GM23248 (cell line): ENCODE results near the gene RAD51B. TPM values are rescaled to one million over a fixed set of nuclear protein-coding genes. Genes with fewer than 3 reads are reported as not detected.
A peak's percentile ranks its signal among the peaks of the same experiment; 100 is the strongest.

Source experiments
- DNase-seq: peaks from one replicate; pipeline ENCODE4 v3.0.0-alpha.2; 2015
- H2AFZ ChIP-seq: fragments of 200-600 bp; sonication (generic); 2 replicates; pipeline ENCODE4 v1.6.1; 2016; ENCODE audit warnings: antibody characterized with exemption
- H3F3A ChIP-seq: fragments of 200-600 bp; sonication (generic); 2 replicates; pipeline ENCODE4 v1.6.1; 2016; ENCODE audit warnings: mild to moderate bottlenecking, antibody characterized with exemption, mixed run types; ENCODE audit not compliant: insufficient read depth
- H3K27ac ChIP-seq: fragments of 200-600 bp; sonication (generic); 2 replicates; pipeline ENCODE4 v1.5.1; 2016; ENCODE audit warnings: mild to moderate bottlenecking
- H3K27me3 ChIP-seq: fragments of 200-600 bp; sonication (generic); replicated peaks from 2 replicates; pipeline ENCODE4 v1.6.1; 2016; ENCODE audit warnings: mild to moderate bottlenecking; ENCODE audit not compliant: insufficient read depth
- H3K36me3 ChIP-seq: fragments of 200-600 bp; sonication (generic); 2 replicates; pipeline ENCODE4 v1.6.1; 2016; ENCODE audit warnings: low read depth, mild to moderate bottlenecking
- H3K4me1 ChIP-seq: fragments of 200-600 bp; sonication (generic); 2 replicates; pipeline ENCODE4 v1.6.1; 2016; ENCODE audit warnings: mild to moderate bottlenecking; ENCODE audit not compliant: insufficient read depth
- H3K4me2 ChIP-seq: fragments of 200-600 bp; sonication (generic); one replicate; pipeline ENCODE4 v1.6.1; 2016; ENCODE audit warnings: mild to moderate bottlenecking; ENCODE audit not compliant: unreplicated experiment
- H3K4me3 ChIP-seq: fragments of 200-600 bp; sonication (generic); 2 replicates; pipeline ENCODE4 v1.5.1; 2016; ENCODE audit warnings: mild to moderate bottlenecking
- H3K79me2 ChIP-seq: fragments of 200-600 bp; sonication (generic); 2 replicates; pipeline ENCODE4 v1.6.1; 2016; ENCODE audit warnings: mild to moderate bottlenecking; ENCODE audit not compliant: insufficient read depth
- H3K9ac ChIP-seq: fragments of 200-600 bp; sonication (generic); 2 replicates; pipeline ENCODE4 v1.6.1; 2016; ENCODE audit warnings: mild to moderate bottlenecking
- H3K9me2 ChIP-seq: fragments of 200-600 bp; sonication (generic); 2 replicates; pipeline ENCODE4 v1.6.1; 2016; ENCODE audit warnings: mixed run types, mild to moderate bottlenecking, moderate library complexity; ENCODE audit not compliant: insufficient read depth
- H3K9me3 ChIP-seq: fragments of 200-600 bp; sonication (generic); one replicate; pipeline ENCODE4 v1.6.1; 2017; ENCODE audit warnings: low read depth
- H4K20me1 ChIP-seq: fragments of 200-600 bp; sonication (generic); 2 replicates; pipeline ENCODE4 v1.6.0; 2016; ENCODE audit not compliant: insufficient read depth
- EZH2 ChIP-seq: fragments of 200-600 bp; sonication (generic); IDR thresholded peaks from 2 replicates; pipeline ENCODE4 v1.6.1; 2018; ENCODE audit warnings: antibody characterized with exemption, mild to moderate bottlenecking; ENCODE audit not compliant: insufficient read depth, poor library complexity, severe bottlenecking
- EZH2phosphoT487 ChIP-seq: fragments of 200-600 bp; sonication (generic); IDR thresholded peaks from 2 replicates; pipeline ENCODE4 v1.6.1; 2018; ENCODE audit warnings: antibody characterized with exemption, moderate library complexity, mild to moderate bottlenecking, low read depth; ENCODE audit not compliant: insufficient read depth
- WGBS, 2 experiments: methylation state at CpG; one replicate each; pipeline ENCODE4 v1.1.6; 2015 to 2017; ENCODE audit warnings: low lambda C conversion rate in 2 of 2, low coverage in 1 of 2; ENCODE audit errors: missing lambda C conversion rate in 2 of 2; 5-methylcytosine and 5-hydroxymethylcytosine counted together
- in situ Hi-C: fragments of 300-500 bp; cut with MboI; formaldehyde crosslinking; loops from 2 replicates; pipeline ENCODE4 v1.15.0; 2020
- polyA plus RNA-seq: library from polyadenylated mRNA; unstranded; fragments of >200 nt; fragmentation: Nextera tagmentation; extraction: Ambion mirVana; gene quantifications from 2 replicates; pipeline ENCODE4 v1.2.1, GENCODE V29; 2016
- total RNA-seq: library from RNA; depleted of rRNA; stranded (reverse); fragments of >200 nt; shearing (Covaris generic); gene quantifications from 2 replicates; pipeline ENCODE4 v1.2.3, GENCODE V29; 2014

Gene RAD51B
- total and polyA plus RNA-seq, 2 experiments from 2014 or later, result 4.0 to 8.8 TPM

- Histone ChIP-seq H2AFZ (no peak overlapping the region; the same call in 1 of the 2 replicates), H3K4me1 (peaks cover 31% of the 10 kb centered on the region), H4K20me1 (no peaks in the 10 kb centered on the region), H3K4me2 (no peak overlapping the region), H3K9me3 (no peaks in the 10 kb centered on the region), H3K4me3 (no peak overlapping the region), H3K27ac (no peak overlapping the region), H3F3A (peaks cover 25% of the 10 kb centered on the region), H3K9me2 (no peaks in the 10 kb centered on the region), H3K36me3 (no peaks in the 10 kb centered on the region), H3K9ac (no peak overlapping the region), H3K27me3 (no peaks in the 10 kb centered on the region), H3K79me2 (no peaks in the 10 kb centered on the region)
- WGBS, 2 experiments, result 60 to 67% methylated on average over 7 of the region's 7 CpGs
- no peak for TF ChIP-seq EZH2phosphoT487
- no peak for TF ChIP-seq EZH2
- in situ Hi-C loops, result loop anchor here (10.0 kb wide), 2 partner anchors 301 to 579 kb away; no protein-coding TSS in a partner anchor
- DNase-seq, result peak; percentile 52
These were observed 425.8 kb downstream of the RAD51B start for GRCh38 chr14:68245146-68246073.

GRCh38 chr14:68246074-68246785 is 426.7 kb downstream of the RAD51B start:
- no peak overlapping the region for H3K27ac ChIP-seq

GRCh38 chr14:68246786-68247105 is 427.2 kb downstream of the RAD51B start:
- in situ Hi-C loops, result loop anchor here (10.0 kb wide), 2 partner anchors 302 to 578 kb away; no protein-coding TSS in a partner anchor
- H3K79me2 ChIP-seq, result no peaks in the 10 kb centered on the region

More at GRCh38 chr14:68246074-68246785, 426.7 kb downstream of the RAD51B start:
- DNase-seq, result no peak
- no peak overlapping the region for H3K9ac ChIP-seq
- H3K36me3 ChIP-seq, result no peaks in the 10 kb centered on the region
- H3K4me2 ChIP-seq, result no peak overlapping the region
- in situ Hi-C loops, result loop anchor here (10.0 kb wide), 2 partner anchors 301 to 579 kb away; no protein-coding TSS in a partner anchor
- H3K9me3 ChIP-seq, result no peaks in the 10 kb centered on the region
- WGBS, 2 experiments, result 82 to 85% methylated on average over 3 of the region's 3 CpGs
- peaks cover 30% of the 10 kb centered on the region for H3F3A ChIP-seq
- no peaks in the 10 kb centered on the region for H3K9me2 ChIP-seq
- H3K4me3 ChIP-seq, result no peak overlapping the region
- no peaks in the 10 kb centered on the region for H3K27me3 ChIP-seq
- no peaks in the 10 kb centered on the region for H4K20me1 ChIP-seq
- no peak overlapping the region; the same call in 1 of the 2 replicates for H2AFZ ChIP-seq
- TF ChIP-seq EZH2 (no peak), EZH2phosphoT487 (no peak)
- peaks cover 39% of the 10 kb centered on the region for H3K4me1 ChIP-seq
- no peaks in the 10 kb centered on the region for H3K79me2 ChIP-seq

DNA sequence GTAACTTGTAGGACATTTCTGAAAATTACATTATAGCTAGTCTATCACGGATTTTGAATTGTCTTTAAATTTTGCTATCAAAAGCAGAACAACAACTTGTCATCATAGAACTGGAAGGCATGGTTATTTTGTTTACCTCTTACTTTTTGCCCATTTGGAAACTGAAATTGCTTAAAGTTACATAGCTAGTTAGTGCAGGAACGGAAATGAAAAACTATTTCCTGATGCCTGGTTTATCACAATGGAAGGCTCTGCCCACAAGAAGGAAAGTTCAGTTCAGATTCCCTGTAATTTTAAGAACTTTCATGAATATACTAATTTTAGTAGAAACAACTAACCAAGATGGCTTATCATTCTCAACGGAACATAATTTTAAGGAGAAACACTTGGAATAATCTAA is 427.7 kb downstream of the RAD51B start:
- Histone ChIP-seq H3K36me3 (no peaks in the 10 kb centered on the region), H3K4me2 (no peak overlapping the region), H3K4me3 (no peak overlapping the region), H3K4me1 (peaks cover 41% of the 10 kb centered on the region), H3K27ac (no peak overlapping the region), H4K20me1 (no peaks in the 10 kb centered on the region), H2AFZ (no peak overlapping the region), H3F3A (peaks cover 30% of the 10 kb centered on the region), H3K27me3 (no peaks in the 10 kb centered on the region), H3K9ac (no peak overlapping the region), H3K9me2 (no peaks in the 10 kb centered on the region), H3K79me2 (no peaks in the 10 kb centered on the region), H3K9me3 (no peaks in the 10 kb centered on the region)
- no peak for DNase-seq
- in situ Hi-C loops, result loop anchor here (10.0 kb wide), 2 partner anchors 302 to 578 kb away; no protein-coding TSS in a partner anchor
- WGBS, 2 experiments, result 95 to 97% methylated on average over 3 of the region's 3 CpGs
- no peak for TF ChIP-seq EZH2phosphoT487
- no peak for TF ChIP-seq EZH2

More at GRCh38 chr14:68246786-68247105, 427.2 kb downstream of the RAD51B start:
- no peak overlapping the region for H2AFZ ChIP-seq
- H3K9ac ChIP-seq, result no peak overlapping the region
- no peak overlapping the region for H3K27ac ChIP-seq
- peaks cover 30% of the 10 kb centered on the region for H3F3A ChIP-seq
- DNase-seq, result no peak
- H3K9me2 ChIP-seq, result no peaks in the 10 kb centered on the region
- no peaks in the 10 kb centered on the region for H3K36me3 ChIP-seq
- WGBS, 2 experiments, result 98% methylated on average over 2 of the region's 2 CpGs
- no peak overlapping the region for H3K4me2 ChIP-seq
- TF ChIP-seq EZH2 (no peak), EZH2phosphoT487 (no peak)
- no peaks in the 10 kb centered on the region for H4K20me1 ChIP-seq
- H3K9me3 ChIP-seq, result no peaks in the 10 kb centered on the region
- no peak overlapping the region for H3K4me3 ChIP-seq
- H3K4me1 ChIP-seq, result peaks cover 41% of the 10 kb centered on the region
- H3K27me3 ChIP-seq, result no peaks in the 10 kb centered on the region
